Ascending aorta (tissue), 2 donors: Measurements from ENCODE around the gene SAPCD2. TPM values are rescaled to one million over a fixed set of nuclear protein-coding genes. Genes with fewer than 3 reads are reported as not detected.
"Not testable (repeated sequence)": the region's sequence is repeated elsewhere in the genome, so short reads cannot be mapped to it uniquely, and the experiment has no call there.

Experiments
- DNase-seq, 2 donors: peaks; one replicate each; pipeline ENCODE4 v3.0.0-alpha.2; 2019; ENCODE audit warnings: low spot score in 2 of 2
- H3K27ac ChIP-seq, 2 donors: fragments of 200-600 bp; sonication (generic); one replicate each; pipeline ENCODE4 v1.5.1; 2016 to 2017; ENCODE audit warnings: mild to moderate bottlenecking in 1 of 2
- H3K27me3 ChIP-seq: fragments of 200-600 bp; sonication (generic); one replicate; pipeline ENCODE4 v1.5.1; 2017
- H3K36me3 ChIP-seq, 2 donors: fragments of 200-600 bp; sonication (generic); one replicate each; pipeline ENCODE4 v1.5.1; 2016
- H3K4me1 ChIP-seq, 2 donors: fragments of 200-600 bp; sonication (generic); one replicate each; pipeline ENCODE4 v1.5.1; 2016 to 2017; ENCODE audit warnings: mild to moderate bottlenecking in 1 of 2
- H3K4me3 ChIP-seq, 2 donors: fragments of 200-600 bp; sonication (generic); one replicate each; pipeline ENCODE4 v1.5.1; 2016 to 2017; ENCODE audit warnings: mild to moderate bottlenecking in 1 of 2
- H3K9me3 ChIP-seq, 2 donors: fragments of 200-600 bp; sonication (generic); one replicate each; pipeline ENCODE4 v1.5.1; 2016
- CTCF ChIP-seq, 3 experiments: fragments of 200-600 bp in 2 of 3; fragments of 450-650 bp in 1 of 3; sonication (generic) in 2 of 3; IDR thresholded peaks; one replicate each; pipeline ENCODE4 v1.5.1; 2016 to 2019; ENCODE audit warnings: antibody characterized with exemption in 3 of 3, mild to moderate bottlenecking in 1 of 3, moderate library complexity in 1 of 3
- intact Hi-C: fragments of 100-400 bp; cut with DNase I; formaldehyde crosslinking; loops from one replicate; pipeline ENCODE4 v1.15.1; 2023
- total RNA-seq: library from RNA; depleted of rRNA; stranded (reverse); fragments of >200 nt; gene quantifications from one replicate; pipeline ENCODE4 v1.1.0, GENCODE V29; 2016

The SAPCD2 gene
- total RNA-seq, 1 donor from 2014 or later = 8.7 TPM

GRCh38 chr9:137065336-137065967, 4.9 kb downstream of the SAPCD2 start:
- no peak overlapping the region for H3K4me3 ChIP-seq
- intact Hi-C loops = loop anchor here (2.0 kb wide), 1 partner anchor 19 kb away; the partner anchor contains the start of gene NPDC1
- peaks cover 0 to 3% of the 10 kb centered on the region in 2 donors for H3K4me1 ChIP-seq
- no peak overlapping the region for H3K27ac ChIP-seq
- H3K9me3 ChIP-seq = no peaks in the 10 kb centered on the region
- TF ChIP-seq CTCF (IDR thresholded peaks at IDR 0.05) = no peak
- no peaks in the 10 kb centered on the region for H3K36me3 ChIP-seq
- H3K27me3 ChIP-seq = peaks cover 15% of the 10 kb centered on the region
- DNase-seq = no peak

GRCh38 chr9:137064880-137065164, 5.5 kb downstream of the SAPCD2 start:
- intact Hi-C loops = loop anchor here (2.0 kb wide), 1 partner anchor 18 kb away; the partner anchor contains the start of gene NPDC1
- Histone ChIP-seq H3K9me3 (no peaks in the 10 kb centered on the region), H3K4me3 (no peak overlapping the region), H3K4me1 (peaks cover 0 to 3% of the 10 kb centered on the region in 2 donors), H3K27ac (no peak overlapping the region), H3K27me3 (peaks cover 15% of the 10 kb centered on the region), H3K36me3 (no peaks in the 10 kb centered on the region)
- DNase-seq = no peak
- TF ChIP-seq CTCF (IDR thresholded peaks at IDR 0.05) = no peak

GRCh38 chr9:137064027-137064879, 6.1 kb downstream of the SAPCD2 start:
- Histone ChIP-seq H3K27ac (no peak overlapping the region), H3K4me3 (no peak overlapping the region), H3K9me3 (no peaks in the 10 kb centered on the region), H3K27me3 (peaks cover 9% of the 10 kb centered on the region), H3K4me1 (peaks cover 0 to 3% of the 10 kb centered on the region in 2 donors), H3K36me3 (no peaks in the 10 kb centered on the region)
- intact Hi-C loops = loop anchor here (2.0 kb wide), 1 partner anchor 17 kb away; the partner anchor contains the start of gene NPDC1
- DNase-seq = no peak
- peak; percentile 85 to 99 (median 98) for TF ChIP-seq CTCF (IDR thresholded peaks at IDR 0.05)

- H3K36me3 ChIP-seq = no peaks in the 10 kb centered on the region
- H3K27ac ChIP-seq = no peak overlapping the region
- intact Hi-C loops = loop anchor here (2.0 kb wide), 1 partner anchor 17 kb away; the partner anchor contains the start of gene NPDC1
- H3K27me3 ChIP-seq = peaks cover 3% of the 10 kb centered on the region
- TF ChIP-seq CTCF (IDR thresholded peaks at IDR 0.05) = no peak
- no peaks in the 10 kb centered on the region for H3K9me3 ChIP-seq
- DNase-seq = no peak
- H3K4me3 ChIP-seq = no peak overlapping the region
- peaks cover 0 to 3% of the 10 kb centered on the region in 2 donors for H3K4me1 ChIP-seq
Measured at GRCh38 chr9:137063311-137064026, 6.9 kb downstream of the SAPCD2 start.

GRCh38 chr9:137062798-137063197, 7.6 kb downstream of the SAPCD2 start:
- H3K27ac ChIP-seq, intact Hi-C loops, H3K4me3 ChIP-seq, H3K36me3 ChIP-seq, H3K27me3 ChIP-seq, H3K4me1 ChIP-seq, H3K9me3 ChIP-seq, DNase-seq: not testable (repeated sequence)
